ENCODE measurements around the gene RALGAPA2.

DNA sequence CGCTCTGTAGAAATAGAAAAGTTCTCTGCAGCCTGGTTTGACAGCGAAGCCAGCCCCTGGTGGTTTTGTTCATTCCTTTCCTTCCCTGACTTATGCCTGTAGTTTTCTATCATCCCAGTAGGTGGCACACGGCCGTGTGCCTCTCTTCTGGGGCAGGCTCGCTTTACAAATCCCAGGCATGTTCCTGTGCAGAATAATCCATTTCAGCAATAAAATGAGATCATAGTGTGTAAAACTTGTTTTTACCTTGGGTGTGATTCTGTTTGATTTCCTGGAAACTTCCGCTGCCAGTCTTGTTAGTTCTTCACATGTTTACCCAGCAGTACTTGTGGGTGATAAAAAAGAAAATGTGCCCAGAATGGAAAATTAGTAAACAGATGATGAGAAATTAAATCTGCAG, 352.0 kb downstream of the RALGAPA2 start:
- TF ChIP-seq, protein P1, sequence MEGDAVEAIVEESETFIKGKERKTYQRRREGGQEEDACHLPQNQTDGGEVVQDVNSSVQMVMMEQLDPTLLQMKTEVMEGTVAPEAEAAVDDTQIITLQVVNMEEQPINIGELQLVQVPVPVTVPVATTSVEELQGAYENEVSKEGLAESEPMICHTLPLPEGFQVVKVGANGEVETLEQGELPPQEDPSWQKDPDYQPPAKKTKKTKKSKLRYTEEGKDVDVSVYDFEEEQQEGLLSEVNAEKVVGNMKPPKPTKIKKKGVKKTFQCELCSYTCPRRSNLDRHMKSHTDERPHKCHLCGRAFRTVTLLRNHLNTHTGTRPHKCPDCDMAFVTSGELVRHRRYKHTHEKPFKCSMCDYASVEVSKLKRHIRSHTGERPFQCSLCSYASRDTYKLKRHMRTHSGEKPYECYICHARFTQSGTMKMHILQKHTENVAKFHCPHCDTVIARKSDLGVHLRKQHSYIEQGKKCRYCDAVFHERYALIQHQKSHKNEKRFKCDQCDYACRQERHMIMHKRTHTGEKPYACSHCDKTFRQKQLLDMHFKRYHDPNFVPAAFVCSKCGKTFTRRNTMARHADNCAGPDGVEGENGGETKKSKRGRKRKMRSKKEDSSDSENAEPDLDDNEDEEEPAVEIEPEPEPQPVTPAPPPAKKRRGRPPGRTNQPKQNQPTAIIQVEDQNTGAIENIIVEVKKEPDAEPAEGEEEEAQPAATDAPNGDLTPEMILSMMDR (IDR thresholded peaks at IDR 0.05), result peak; percentile 16 to 65 (median 64)
- TF ChIP-seq POLR2A (IDR thresholded peaks at IDR 0.05) (no peak), POLR2AphosphoS5 (IDR thresholded peaks at IDR 0.05) (no peak)

Data from breast epithelium (tissue), 3 donors.